Mammary epithelial cell (primary cell): ENCODE results near the gene CEP112.

Experiments used
- EZH2 ChIP-seq: IDR thresholded peaks from 2 replicates; pipeline ENCODE4 v1.6.1; 2012; ENCODE audit warnings: low read length, inconsistent platforms, borderline replicate concordance
- TF ChIP-seq, protein P1 (sequence below), 2 donors: IDR thresholded peaks in 1 of 2; conservative IDR thresholded peaks in 1 of 2; 2 replicates each; pipeline ENCODE4 v1.5.1; 2011 to 2012; ENCODE audit warnings: inconsistent platforms in 2 of 2, low read length in 2 of 2, mild to moderate bottlenecking in 2 of 2, control low read depth in 1 of 2, low read depth in 1 of 2; ENCODE audit not compliant: insufficient read depth in 1 of 2; ENCODE audit errors: extremely low read depth in 1 of 2

DNA sequence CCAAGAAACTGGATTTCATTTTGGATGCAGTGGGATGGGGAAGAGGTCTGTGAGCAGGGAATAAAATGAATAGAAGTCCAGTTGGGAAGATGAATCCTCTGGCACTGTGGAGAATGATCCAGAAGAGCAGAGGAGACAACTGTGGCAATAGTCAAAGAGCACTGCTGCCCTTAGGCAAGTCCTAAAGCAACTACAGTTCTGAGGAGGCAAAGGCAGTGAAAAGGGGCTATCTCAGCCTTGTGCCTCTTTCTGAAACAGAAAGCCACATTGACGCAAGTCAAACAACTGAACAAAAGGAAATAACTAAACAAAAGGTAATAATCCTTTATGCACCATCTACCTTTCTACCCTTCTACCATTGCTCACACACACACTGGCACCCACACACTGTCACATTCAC is 392.5 kb downstream of the CEP112 start:
- TF ChIP-seq, protein P1, sequence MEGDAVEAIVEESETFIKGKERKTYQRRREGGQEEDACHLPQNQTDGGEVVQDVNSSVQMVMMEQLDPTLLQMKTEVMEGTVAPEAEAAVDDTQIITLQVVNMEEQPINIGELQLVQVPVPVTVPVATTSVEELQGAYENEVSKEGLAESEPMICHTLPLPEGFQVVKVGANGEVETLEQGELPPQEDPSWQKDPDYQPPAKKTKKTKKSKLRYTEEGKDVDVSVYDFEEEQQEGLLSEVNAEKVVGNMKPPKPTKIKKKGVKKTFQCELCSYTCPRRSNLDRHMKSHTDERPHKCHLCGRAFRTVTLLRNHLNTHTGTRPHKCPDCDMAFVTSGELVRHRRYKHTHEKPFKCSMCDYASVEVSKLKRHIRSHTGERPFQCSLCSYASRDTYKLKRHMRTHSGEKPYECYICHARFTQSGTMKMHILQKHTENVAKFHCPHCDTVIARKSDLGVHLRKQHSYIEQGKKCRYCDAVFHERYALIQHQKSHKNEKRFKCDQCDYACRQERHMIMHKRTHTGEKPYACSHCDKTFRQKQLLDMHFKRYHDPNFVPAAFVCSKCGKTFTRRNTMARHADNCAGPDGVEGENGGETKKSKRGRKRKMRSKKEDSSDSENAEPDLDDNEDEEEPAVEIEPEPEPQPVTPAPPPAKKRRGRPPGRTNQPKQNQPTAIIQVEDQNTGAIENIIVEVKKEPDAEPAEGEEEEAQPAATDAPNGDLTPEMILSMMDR (conservative IDR thresholded peaks at IDR 0.05 in 1 of 2, IDR thresholded peaks at IDR 0.05 in 1 of 2; ENCODE audit: extremely low read depth in 1 of 2, insufficient read depth in 1 of 2, low read depth in 1 of 2, low read length in 2 of 2): no peak
- no peak for TF ChIP-seq EZH2
